Posterior vena cava (tissue), 2 donors: ENCODE results near the gene ABHD12. TPM values are rescaled to one million over a fixed set of nuclear protein-coding genes. Genes with fewer than 3 reads are reported as not detected.

Source experiments
- DNase-seq: peaks from one replicate; pipeline ENCODE4 v3.0.0-alpha.2; 2020; ENCODE audit warnings: low spot score
- intact Hi-C, 2 donors: fragments of 100-400 bp; cut with DNase I; formaldehyde crosslinking; loops; one replicate each; pipeline versions ENCODE4 v1.14.1 to v1.14.2; 2022 to 2023
- total RNA-seq, 2 donors: library from RNA; stranded (reverse); fragmentation: NEBNext Ultra II Directional; extraction: Animal tissue kit (Norgen Biotek cat#: 25700); gene quantifications; one replicate each; pipeline ENCODE4 v1.2.1, GENCODE V29; 2021
- donor health status: DM: yes; HTN: yes; CAD: no.
- donor health status: DM: yes; HTN: yes; CAD: no.

The ABHD12 gene
- total RNA-seq, 2 donors from 2014 or later, result 29.3 to 32.7 TPM

DNA sequence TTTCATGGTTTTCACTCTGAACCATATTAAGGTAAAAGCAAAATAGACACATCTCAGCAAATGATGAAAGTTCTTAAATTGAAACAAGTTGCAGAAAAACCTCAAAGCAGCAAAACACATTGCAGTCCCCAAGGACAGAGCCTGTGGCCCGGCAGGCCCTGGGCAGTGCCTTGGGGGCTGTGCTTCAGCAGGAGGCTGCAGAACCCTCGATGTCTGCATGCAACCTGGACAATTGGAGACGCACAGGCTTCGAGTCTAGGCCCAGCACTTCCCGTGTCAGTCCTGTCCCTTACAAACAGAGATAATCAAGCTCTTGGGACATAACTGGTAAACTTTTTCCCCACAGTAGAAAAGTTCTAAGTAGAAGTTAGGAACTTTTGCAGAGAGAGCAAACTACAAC is 133.5 kb downstream of the ABHD12 start:
- intact Hi-C loops, result no loop called here
- no peak for DNase-seq

DNA sequence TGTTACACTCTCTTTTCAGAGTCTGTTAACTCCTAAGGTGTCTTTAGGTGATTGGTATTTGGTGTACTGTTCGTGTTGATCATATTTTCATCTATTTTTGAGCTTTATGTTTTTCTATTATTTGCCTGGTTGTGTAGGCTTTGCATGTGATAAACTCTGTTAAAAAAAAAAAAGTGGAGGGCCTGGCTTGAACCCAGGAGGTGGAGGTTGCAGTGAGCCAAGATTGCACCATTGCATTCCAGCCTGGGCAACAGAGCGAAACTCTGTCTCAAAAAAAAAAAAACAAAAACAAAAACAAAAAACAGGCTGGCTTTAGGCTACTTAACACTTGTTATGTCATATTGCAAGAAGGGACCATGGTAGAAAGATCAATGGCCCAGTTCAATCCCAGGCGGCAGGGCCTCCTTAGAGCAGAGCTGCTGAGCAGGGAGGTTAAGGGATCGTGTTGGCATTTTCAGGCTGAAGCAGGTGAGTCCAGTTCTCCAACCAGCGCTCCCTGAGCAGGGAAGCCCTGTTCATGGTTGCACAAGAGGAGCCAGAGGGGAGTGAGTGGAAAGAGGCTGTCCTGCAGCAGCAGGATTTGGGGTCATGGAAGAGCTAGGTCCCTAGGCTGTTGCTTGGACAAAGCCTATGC is 134.3 kb downstream of the ABHD12 start:
- intact Hi-C loops, result no loop called here
- DNase-seq, result peak; percentile 23

DNA sequence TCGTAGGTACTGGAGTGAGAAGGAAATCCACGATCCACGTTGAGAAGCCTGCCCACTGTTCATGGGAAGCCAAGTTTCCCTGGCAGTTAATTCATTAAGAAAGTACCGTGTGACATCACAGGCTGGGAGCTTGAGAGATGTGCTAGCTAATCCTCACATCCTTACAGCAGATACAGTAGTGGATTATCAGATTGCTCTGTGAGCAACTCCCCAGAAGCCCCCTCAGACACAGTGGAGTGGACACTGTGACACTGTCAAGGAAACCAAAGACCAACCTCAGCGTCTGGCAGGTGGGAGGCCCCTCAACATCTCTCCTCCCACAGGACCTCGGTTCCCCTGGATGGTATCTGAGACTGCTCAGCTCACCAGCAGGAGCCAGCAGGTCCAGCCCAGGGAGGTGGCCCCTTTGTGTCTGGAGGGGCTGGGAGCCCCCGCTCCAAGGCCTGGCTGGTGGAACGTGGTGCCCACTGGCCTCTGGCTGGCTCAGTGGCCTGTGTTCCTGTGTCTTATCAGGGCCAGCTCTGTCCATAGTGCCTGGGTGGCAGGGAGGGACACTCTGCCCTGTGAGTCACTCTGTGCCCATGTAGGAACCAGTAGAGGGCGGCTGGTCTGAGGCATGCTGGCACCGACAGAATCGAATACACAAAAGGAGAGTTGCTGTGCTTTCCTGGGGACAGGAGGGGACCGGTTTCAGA is 135.5 kb downstream of the ABHD12 start:
- peak; percentile 73 for DNase-seq
- intact Hi-C loops, result no loop called here

DNA sequence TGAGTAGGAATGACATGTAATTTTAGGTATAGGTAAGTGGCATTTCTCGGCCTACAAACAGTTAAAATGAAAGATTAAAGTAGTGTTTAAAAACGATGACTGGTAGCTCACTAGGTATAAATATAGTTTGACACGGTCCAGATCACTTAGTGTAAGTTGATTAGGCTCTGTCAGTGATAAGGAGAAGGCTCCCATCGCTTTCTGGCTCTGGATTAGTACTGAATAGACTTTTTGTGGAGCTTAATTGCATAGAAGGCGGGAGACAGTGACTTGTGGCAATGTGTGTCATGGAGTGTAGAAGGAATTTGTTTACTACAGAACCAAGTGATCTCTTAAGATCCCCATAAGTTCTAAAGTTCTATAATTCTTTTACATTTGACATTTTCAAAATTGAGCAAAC is 136.1 kb downstream of the ABHD12 start:
- intact Hi-C loops, result no loop called here
- no peak for DNase-seq

DNA sequence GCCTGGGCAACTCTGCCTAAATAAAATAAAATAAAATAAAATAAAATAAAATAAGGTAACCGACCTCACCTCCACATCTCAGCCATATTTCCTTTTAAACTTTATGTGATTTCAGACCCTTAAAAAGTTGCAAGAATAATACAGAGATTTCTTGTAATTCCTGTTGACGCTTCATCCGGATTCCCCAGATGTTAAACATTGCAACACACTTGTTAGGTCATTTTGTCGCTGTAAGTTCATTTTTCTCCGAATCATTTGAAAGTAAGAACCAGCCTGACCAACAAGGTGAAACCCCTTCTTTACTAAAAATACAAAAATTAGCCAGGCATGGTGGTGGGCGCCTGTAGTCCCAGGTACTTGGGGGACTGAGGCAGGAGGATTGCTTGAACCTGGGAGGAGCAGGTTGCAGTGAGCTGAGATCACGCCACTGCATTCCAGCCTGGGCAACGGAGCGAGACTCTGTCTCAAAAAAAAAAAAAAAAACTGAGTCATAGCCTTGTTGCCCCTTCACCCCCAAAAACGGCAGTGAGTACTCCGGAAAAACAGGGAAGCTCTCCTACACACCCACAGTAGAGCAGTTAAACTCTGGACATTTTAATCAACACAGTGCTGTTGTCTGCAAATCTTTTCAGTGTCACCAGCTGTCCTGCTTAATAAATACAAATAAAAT is 136.9 kb downstream of the ABHD12 start:
- intact Hi-C loops, result no loop called here
- DNase-seq, result no peak

DNA sequence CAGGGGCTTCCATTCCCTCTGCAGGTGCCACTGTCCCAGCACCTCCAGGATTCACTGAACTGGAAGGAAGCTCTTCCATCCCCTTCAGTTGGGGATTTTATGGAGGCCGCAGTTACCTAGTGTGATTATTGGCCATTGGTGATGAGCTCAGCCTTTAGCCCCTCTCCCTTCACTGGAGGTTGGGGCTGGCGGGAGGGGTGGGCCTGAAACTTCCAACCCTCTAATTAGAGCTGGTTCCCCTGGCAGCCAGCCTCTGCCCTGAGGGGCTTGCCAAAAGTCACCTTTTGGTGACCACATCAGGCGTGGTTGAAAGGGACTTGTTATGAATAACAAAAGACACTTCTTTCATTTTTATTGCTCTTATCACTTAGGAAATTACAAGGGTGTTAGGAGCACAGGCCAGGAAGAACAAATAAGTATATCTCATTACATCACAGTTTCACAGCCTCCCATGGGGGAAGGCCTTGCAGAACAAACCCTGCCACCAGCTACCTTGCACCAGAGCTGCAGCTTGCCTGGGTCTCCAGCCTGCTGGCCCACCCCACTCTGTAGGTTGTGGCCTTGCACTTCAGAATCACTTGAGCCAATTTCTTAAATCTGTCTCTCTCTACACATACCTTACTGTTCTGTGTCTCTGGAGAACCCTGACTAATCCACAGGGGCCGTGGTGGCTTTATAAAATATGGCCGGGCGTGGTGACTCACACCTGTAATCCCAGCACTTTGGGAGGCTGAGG is 137.8 kb downstream of the ABHD12 start:
- intact Hi-C loops, result no loop called here
- DNase-seq, result peak; percentile 45

DNA sequence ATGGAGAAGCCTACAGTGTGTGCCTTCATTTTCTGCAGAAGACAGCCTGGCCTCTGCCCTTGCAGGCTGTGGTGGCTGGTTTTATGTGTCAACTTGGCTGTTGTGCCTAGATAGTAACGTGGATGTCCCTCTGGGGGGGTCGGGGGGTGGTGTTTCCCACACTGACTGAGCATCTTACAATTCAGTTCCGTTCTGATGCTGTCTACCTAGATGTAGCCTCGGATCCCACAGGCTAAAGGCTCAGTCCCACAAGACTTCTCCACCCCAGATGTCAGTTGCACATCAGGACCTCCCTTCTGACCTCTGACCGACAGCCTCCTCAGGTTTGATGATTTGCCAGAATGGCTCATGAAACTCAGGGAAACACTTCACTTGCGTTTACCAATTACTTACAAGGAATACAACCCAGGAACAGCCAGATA is 138.4 kb downstream of the ABHD12 start:
- intact Hi-C loops, result no loop called here
- no peak for DNase-seq

DNA sequence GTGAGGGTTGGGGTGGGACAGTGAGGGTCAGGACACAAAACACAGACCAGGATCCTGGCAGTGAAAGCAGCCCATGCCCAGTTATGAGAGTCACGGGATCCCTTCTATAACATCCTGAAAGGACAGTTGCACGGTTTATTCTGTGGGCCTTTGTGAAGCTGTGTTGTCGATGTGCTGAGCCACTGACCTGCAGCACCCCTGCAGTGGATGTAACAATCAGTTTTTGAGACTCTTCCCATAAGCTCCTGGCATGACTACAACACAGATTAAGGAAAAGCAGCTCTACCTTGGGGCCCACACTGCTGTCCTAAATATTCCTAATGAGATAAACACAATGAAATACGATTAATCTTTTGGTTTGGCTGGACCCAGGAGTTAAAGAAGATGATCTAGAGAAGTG is 139.1 kb downstream of the ABHD12 start:
- no peak for DNase-seq
- intact Hi-C loops, result no loop called here

DNA sequence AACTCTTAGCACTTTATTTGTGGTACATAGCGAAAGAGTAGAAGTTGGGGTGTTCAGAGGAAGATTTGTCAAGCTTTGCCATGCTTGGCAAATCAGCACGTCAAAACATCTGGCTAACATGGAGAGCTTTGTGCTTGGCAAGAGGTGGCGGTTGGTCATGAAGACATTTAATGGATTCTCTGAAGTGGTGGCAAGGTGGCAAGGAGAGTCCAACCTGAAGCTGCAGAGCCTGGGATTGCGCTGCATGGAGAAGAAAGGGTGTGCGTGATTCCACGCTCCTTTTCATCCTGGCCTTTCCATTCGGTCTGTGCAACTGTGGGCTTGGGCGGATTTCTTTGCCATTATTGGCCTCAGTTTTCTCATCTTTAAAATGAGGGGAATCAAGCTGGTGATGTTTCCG is 139.6 kb downstream of the ABHD12 start:
- DNase-seq, result peak; percentile 20
- intact Hi-C loops, result no loop called here

DNA sequence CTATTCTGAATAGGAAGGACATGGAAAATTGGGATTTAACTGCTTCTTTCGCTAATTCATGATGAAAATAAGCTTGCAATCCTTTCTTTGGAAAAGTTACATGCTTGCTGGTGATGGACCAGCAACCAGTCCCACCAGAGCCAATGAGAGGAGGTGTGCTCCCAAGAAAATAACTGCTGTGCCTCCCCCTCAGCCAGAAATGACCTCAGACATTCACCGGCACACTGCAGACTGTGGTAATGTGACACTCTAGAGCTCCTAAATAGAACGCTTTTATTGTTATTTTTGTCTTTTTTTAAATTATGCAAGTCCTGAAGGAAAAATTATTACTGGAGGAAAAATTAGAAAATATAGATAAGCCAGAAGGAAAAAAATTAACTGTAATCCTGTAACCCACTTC is 140.1 kb downstream of the ABHD12 start:
- DNase-seq, result peak; percentile 29
- intact Hi-C loops, result no loop called here

Other genes with a start within 250 kb of the ABHD12 start
- gene ENTPD6, start 195.1 kb downstream of the ABHD12 start, total RNA-seq, result 10 to 100 TPM; 48.5 to 51.0 TPM
- gene PYGB, start 142.8 kb downstream of the ABHD12 start, total RNA-seq, result 100 to 1,000 TPM; 132 to 155 TPM
- gene GINS1, start 16.8 kb upstream of the ABHD12 start, total RNA-seq, result under 1 TPM; 0.69 to 0.81 TPM
- gene NINL, start 194.7 kb upstream of the ABHD12 start, total RNA-seq, result 1 to 10 TPM; 4.2 to 7.4 TPM
- gene NANP, start 233.2 kb upstream of the ABHD12 start, total RNA-seq, result 1 to 10 TPM; 4.5 to 6.1 TPM